ENCODE measurements around the gene PFKFB3. TPM values are rescaled to one million over a fixed set of nuclear protein-coding genes. Genes with fewer than 3 reads are reported as not detected.

The PFKFB3 gene
- total and polyA plus RNA-seq, 9 of the 15 experiments (the other 6 are each of a cell fraction or from before 2014, with no cell fraction given): 0.46 to 21.6 (median 7.8) TPM

DNA sequence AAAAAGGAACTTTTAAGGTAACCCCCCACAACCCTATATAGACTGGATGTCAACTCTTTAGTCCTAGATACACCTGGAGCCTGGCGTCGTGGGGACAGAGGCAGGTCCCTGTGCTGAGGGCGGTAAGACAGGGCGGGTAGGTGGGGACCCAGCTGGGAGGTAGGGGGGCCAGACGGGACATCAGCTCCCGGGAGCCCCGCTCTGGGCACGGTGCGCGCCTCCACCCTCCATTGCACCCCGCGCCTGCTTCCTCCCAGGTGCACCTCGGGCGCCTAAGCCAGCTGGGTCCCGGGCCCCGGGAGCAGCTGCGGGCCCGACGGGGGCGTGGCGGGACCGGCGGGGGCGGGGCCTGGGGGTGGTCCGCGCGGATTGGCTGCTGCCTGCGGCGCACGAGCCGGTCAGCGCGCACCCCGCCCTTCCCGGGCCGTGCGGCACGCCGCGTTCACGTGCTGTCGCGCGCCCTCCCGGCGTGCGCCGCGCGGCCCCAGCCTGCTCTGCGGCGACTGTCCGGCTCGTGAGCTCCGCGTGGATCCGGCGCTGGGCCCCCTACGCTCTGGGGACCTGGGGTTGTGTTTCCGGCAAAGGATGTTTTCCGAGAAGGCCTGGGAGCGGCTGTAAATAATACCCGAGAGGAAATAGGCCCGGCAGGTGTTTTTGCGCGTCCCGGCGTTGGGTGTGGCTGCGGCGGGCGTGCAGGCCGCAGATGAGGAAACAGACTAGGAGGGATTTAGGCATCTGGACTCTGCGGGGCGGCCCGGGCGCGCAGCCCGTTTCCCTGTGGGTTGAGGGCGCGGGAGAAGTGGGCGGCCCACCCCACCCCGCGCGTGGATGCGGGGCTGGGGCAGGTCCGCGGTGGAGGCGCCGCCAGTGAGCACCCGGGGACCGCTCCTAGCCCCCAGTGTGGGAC, 39.1 kb upstream of the PFKFB3 start (continued):
- TF ChIP-seq, protein P1, sequence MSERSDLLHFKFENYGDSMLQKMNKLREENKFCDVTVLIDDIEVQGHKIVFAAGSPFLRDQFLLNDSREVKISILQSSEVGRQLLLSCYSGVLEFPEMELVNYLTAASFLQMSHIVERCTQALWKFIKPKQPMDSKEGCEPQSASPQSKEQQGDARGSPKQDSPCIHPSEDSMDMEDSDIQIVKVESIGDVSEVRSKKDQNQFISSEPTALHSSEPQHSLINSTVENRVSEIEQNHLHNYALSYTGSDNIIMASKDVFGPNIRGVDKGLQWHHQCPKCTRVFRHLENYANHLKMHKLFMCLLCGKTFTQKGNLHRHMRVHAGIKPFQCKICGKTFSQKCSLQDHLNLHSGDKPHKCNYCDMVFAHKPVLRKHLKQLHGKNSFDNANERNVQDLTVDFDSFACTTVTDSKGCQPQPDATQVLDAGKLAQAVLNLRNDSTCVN (CRISPR knock-in tag; IDR thresholded peaks at IDR 0.05): no peak
- TF ChIP-seq SMAD4 (CRISPR knock-in tag; conservative IDR thresholded peaks at IDR 0.05) (peak; percentile 83), SAFB2 (IDR thresholded peaks at IDR 0.05; ENCODE audit: borderline replicate concordance, low read depth, low read length, severe bottlenecking) (no peak), NR2C1 (IDR thresholded peaks at IDR 0.05) (no peak), NR2C1 (tag; IDR thresholded peaks at IDR 0.05) (peak; percentile 46; the same call in 1 of the 2 replicates), GATAD2B (IDR thresholded peaks at IDR 0.05; ENCODE audit: borderline replicate concordance) (peak; percentile 100), ELK1 (CRISPR knock-in tag; IDR thresholded peaks at IDR 0.05) (no peak), ILK (tag; IDR thresholded peaks at IDR 0.05; ENCODE audit: borderline replicate concordance, low read depth) (no peak), ZNF316 (IDR thresholded peaks at IDR 0.05) (no peak), ZFP30 (CRISPR knock-in tag; IDR thresholded peaks at IDR 0.05; ENCODE audit: borderline replicate concordance) (no peak), ZNF717 (CRISPR knock-in tag; IDR thresholded peaks at IDR 0.05) (no peak), EP300 (IDR thresholded peaks at IDR 0.05; ENCODE audit: low read length) (peak; percentile 79), RBBP5 (IDR thresholded peaks at IDR 0.05; ENCODE audit: borderline replicate concordance, insufficient read depth, low read length, poor library complexity, severe bottlenecking) (peak; percentile 77), FOXK1 (CRISPR knock-in tag; IDR thresholded peaks at IDR 0.05; ENCODE audit: borderline replicate concordance) (0 out of 2 replicates have a peak, but pooled peaks have one; percentile 18), ZBTB2 (IDR thresholded peaks at IDR 0.05) (no peak), ZNF224 (CRISPR knock-in tag; IDR thresholded peaks at IDR 0.05) (no peak)
- TF ChIP-seq, protein P2, sequence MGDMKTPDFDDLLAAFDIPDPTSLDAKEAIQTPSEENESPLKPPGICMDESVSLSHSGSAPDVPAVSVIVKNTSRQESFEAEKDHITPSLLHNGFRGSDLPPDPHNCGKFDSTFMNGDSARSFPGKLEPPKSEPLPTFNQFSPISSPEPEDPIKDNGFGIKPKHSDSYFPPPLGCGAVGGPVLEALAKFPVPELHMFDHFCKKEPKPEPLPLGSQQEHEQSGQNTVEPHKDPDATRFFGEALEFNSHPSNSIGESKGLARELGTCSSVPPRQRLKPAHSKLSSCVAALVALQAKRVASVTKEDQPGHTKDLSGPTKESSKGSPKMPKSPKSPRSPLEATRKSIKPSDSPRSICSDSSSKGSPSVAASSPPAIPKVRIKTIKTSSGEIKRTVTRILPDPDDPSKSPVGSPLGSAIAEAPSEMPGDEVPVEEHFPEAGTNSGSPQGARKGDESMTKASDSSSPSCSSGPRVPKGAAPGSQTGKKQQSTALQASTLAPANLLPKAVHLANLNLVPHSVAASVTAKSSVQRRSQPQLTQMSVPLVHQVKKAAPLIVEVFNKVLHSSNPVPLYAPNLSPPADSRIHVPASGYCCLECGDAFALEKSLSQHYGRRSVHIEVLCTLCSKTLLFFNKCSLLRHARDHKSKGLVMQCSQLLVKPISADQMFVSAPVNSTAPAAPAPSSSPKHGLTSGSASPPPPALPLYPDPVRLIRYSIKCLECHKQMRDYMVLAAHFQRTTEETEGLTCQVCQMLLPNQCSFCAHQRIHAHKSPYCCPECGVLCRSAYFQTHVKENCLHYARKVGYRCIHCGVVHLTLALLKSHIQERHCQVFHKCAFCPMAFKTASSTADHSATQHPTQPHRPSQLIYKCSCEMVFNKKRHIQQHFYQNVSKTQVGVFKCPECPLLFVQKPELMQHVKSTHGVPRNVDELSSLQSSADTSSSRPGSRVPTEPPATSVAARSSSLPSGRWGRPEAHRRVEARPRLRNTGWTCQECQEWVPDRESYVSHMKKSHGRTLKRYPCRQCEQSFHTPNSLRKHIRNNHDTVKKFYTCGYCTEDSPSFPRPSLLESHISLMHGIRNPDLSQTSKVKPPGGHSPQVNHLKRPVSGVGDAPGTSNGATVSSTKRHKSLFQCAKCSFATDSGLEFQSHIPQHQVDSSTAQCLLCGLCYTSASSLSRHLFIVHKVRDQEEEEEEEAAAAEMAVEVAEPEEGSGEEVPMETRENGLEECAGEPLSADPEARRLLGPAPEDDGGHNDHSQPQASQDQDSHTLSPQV (IDR thresholded peaks at IDR 0.05): peak; percentile 86
- TF ChIP-seq, protein P3, sequence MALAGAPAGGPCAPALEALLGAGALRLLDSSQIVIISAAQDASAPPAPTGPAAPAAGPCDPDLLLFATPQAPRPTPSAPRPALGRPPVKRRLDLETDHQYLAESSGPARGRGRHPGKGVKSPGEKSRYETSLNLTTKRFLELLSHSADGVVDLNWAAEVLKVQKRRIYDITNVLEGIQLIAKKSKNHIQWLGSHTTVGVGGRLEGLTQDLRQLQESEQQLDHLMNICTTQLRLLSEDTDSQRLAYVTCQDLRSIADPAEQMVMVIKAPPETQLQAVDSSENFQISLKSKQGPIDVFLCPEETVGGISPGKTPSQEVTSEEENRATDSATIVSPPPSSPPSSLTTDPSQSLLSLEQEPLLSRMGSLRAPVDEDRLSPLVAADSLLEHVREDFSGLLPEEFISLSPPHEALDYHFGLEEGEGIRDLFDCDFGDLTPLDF (CRISPR knock-in tag; IDR thresholded peaks at IDR 0.05): peak; percentile 73; the same call in 1 of the 2 replicates
